ENCODE results near the gene ITPR1.

ITPR1 gene

GRCh38 chr3:4782095-4782494, 288.9 kb downstream of the ITPR1 start:
- no peak for DNase-seq (ENCODE audit: low read depth)

GRCh38 chr3:4785551-4785950, 292.4 kb downstream of the ITPR1 start:
- no peak for DNase-seq (ENCODE audit: low read depth)

GRCh38 chr3:4786431-4786830, 293.3 kb downstream of the ITPR1 start:
- no peak for DNase-seq (ENCODE audit: low read depth)

GRCh38 chr3:4791358-4791757, 298.2 kb downstream of the ITPR1 start:
- DNase-seq (ENCODE audit: low read depth) = no peak

- DNase-seq (ENCODE audit: low read depth) = no peak
Measured at GRCh38 chr3:4793311-4793710, 300.2 kb downstream of the ITPR1 start.

- DNase-seq (ENCODE audit: low read depth) = no peak
Measured at GRCh38 chr3:4794331-4794730, 301.2 kb downstream of the ITPR1 start.

GRCh38 chr3:4794798-4795197, 301.6 kb downstream of the ITPR1 start:
- DNase-seq (ENCODE audit: low read depth) = no peak

- no peak for DNase-seq (ENCODE audit: low read depth)
Measured at GRCh38 chr3:4795905-4796304, 302.8 kb downstream of the ITPR1 start.

- no peak for DNase-seq (ENCODE audit: low read depth)
Measured at GRCh38 chr3:4797201-4797705, 304.1 kb downstream of the ITPR1 start.

- no peak for DNase-seq (ENCODE audit: low read depth)
Measured at GRCh38 chr3:4799266-4800256, 306.4 kb downstream of the ITPR1 start.

GRCh38 chr3:4800595-4800994, 307.4 kb downstream of the ITPR1 start:
- DNase-seq (ENCODE audit: low read depth) = no peak

GRCh38 chr3:4801892-4802291, 308.7 kb downstream of the ITPR1 start:
- no peak for DNase-seq (ENCODE audit: low read depth)

GRCh38 chr3:4802903-4803302, 309.8 kb downstream of the ITPR1 start:
- no peak for DNase-seq (ENCODE audit: low read depth)

GRCh38 chr3:4804161-4805058, 311.3 kb downstream of the ITPR1 start:
- no peak for DNase-seq (ENCODE audit: low read depth)

- DNase-seq (ENCODE audit: low read depth) = no peak
Measured at GRCh38 chr3:4805662-4806061, 312.5 kb downstream of the ITPR1 start.

- DNase-seq (ENCODE audit: low read depth) = no peak
Measured at GRCh38 chr3:4806535-4807108, 313.5 kb downstream of the ITPR1 start.

GRCh38 chr3:4807381-4808280, 314.5 kb downstream of the ITPR1 start:
- no peak for DNase-seq (ENCODE audit: low read depth)

- no peak for DNase-seq (ENCODE audit: low read depth)
Measured at GRCh38 chr3:4808637-4809036, 315.5 kb downstream of the ITPR1 start.

- no peak for DNase-seq (ENCODE audit: low read depth)
Measured at GRCh38 chr3:4809922-4810321, 316.8 kb downstream of the ITPR1 start.

- DNase-seq (ENCODE audit: low read depth) = no peak
Measured at GRCh38 chr3:4812591-4812990, 319.4 kb downstream of the ITPR1 start.

- DNase-seq (ENCODE audit: low read depth) = no peak
Measured at GRCh38 chr3:4813909-4814304, 320.8 kb downstream of the ITPR1 start.

Measured in stimulated activated CD8-positive, alpha-beta memory T cell treated with anti-CD3 and anti-CD28 coated beads, Interleukin-12 subunit alpha, Interleukin-12 subunit beta, amount 100 ng/mL, for 4 hours (primary cell).